Raji (cell line): ENCODE data around the gene CANT1.

Source experiments
- POLR2A ChIP-seq: IDR thresholded peaks from 2 replicates; pipeline ENCODE4 v1.6.1; 2011; ENCODE audit warnings: low read depth, low read length, control low read depth; ENCODE audit not compliant: insufficient read depth

The CANT1 gene

DNA sequence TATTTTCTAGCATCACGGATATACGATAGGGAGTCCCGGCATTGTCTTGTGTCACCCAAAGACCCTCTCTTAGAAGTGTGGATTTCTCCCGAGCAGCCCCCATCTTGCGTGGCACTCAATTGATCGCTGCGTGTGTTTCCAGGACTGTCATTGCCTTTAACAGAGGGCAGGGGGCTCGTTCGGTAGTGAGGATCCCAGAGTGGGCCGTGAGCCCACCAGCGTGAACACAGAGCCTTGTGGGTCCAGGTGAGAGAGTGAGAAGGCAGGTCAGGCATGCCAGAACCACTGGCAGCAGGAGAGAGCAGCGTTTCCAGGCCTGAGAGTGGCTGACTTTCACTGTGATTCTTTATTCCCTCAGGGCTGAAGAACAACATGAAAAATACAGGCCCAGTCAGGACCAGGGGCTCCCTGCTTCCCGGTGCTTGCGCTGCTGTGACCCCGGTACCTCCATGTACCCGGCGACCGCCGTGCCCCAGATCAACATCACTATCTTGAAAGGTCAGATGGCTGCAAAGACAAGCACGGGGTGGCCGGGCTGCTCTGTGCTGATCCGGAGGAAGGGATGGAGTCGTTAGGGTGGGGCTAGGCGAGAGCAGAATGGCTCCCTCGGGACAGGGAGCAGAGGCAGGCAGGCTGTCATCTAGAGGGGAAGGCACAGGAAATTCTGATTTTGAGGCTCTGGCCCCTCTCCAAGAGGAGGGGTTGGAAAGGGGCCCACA is 36.8 kb upstream of the CANT1 start:
- no peak for TF ChIP-seq POLR2A

DNA sequence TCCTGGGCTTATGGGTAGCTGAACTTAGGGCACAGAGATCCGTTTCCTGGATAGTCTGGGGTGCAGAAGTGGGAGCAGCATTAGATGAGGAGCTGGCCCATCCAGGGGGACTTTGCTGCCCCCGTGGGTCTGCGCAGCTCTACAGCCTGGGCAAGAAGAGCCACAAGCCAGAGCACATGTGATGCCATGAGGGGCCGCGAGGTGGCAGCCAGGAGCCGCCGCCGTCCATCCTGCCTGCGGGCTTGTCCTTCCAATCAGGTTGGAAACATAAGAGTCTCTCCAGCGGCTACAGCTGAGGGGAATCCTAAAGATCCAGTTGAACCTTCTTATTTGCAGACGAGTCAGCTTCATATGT is 36.3 kb upstream of the CANT1 start:
- TF ChIP-seq POLR2A: no peak

DNA sequence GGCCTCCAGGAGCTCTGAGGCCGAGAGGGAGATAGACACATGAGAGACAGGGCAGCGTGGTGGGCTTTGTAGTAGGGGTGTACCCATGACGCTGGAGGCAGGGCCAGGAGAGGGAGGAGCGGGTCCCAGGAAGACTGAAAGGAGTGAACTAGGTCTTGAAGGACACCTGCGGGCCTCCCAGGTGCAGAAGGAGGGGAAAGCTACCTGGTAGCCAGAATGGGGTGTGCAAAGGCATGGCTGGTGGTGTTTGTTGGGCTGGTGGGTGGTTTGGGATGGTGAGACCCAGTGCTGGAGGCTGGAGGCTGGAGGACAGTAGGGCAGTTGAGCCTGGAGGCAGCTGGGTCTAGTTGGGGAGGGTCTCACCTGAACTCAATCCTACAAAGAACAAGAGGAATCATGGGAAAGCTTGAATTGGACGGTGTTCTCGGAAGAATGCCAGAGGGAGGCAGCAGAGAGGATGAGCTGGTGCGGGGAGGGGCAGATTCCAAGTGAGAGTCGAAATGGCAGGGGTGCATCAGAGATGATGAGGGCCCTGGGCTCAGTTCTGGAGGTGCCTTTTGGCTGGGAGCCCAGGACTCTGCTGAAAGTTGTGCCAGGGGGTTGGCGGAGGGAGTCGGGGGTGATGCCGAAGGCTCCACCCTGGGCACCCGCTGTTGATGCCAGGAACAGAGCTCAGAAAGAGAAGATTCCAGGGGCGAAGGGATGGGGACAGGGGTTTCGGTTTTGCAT is 35.6 kb upstream of the CANT1 start:
- no peak for TF ChIP-seq POLR2A

DNA sequence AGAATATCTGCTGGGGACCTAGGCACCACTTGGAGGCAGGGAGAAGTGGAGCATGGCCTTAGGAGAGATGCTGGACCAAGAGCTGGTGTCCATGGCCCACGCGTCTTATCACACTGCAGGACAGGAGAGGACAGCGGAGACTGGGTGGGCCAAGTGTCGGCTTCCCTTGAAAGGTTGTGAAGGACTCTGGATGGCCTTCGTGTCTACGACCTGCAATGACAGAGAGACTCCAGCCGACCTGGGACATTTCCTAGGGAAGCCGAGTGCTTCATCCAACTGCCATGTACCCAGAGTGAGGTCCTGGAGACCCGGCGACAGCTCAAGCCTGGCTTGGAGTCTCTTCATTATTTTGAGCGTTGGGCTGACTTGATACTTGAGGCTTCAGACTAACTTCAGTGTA is 34.9 kb upstream of the CANT1 start:
- no peak for TF ChIP-seq POLR2A

DNA sequence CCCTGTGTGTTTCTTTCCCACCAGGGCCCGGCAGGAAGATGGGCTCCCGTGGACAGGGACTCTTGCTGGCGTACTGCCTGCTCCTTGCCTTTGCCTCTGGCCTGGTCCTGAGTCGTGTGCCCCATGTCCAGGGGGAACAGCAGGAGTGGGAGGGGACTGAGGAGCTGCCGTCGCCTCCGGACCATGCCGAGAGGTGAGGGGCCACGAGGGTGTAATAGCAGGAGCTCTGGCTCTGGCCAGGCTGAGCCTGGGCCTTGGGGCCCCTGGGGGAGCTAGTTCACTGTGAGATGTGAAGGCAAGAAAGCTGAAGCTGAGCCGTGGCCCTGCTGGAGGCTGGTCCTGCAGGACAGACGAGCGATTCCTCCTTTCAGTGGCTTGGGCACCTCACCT is 34.4 kb upstream of the CANT1 start:
- no peak for TF ChIP-seq POLR2A

DNA sequence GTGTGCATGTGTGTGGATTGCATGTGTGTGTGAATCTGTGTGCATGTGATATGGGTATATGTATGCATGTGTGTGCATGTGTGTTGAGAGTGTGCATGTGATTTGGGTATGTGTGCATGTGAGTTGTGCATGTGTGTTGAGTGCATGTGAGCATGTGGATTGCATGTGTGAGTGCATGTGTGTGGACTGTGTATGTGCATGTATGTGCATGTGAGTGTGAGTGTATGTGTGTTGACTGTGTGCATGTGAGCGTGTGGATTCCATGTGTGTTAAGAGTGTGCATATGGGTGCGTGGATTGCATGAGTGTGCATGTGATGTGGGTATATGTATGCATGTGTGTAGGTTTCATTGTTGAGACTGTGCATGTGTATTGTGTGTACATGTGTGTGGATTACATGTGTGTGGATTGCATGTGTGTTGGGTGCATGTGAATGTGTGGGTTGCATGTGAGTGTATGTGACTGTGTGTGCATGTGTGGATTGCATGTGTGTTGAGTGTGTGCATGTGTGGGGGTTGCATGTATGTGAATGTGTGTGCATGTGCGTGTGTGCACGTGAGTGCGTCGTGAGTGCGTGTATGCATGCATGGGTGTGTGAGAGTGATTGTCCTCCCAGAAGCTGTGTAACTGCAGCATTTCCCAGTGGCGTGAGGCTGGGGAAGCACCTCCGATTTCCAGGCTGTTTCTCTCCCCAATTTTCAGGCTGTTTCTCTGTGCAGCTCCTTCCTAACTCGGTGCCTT is 33.8 kb upstream of the CANT1 start:
- no peak for TF ChIP-seq POLR2A

DNA sequence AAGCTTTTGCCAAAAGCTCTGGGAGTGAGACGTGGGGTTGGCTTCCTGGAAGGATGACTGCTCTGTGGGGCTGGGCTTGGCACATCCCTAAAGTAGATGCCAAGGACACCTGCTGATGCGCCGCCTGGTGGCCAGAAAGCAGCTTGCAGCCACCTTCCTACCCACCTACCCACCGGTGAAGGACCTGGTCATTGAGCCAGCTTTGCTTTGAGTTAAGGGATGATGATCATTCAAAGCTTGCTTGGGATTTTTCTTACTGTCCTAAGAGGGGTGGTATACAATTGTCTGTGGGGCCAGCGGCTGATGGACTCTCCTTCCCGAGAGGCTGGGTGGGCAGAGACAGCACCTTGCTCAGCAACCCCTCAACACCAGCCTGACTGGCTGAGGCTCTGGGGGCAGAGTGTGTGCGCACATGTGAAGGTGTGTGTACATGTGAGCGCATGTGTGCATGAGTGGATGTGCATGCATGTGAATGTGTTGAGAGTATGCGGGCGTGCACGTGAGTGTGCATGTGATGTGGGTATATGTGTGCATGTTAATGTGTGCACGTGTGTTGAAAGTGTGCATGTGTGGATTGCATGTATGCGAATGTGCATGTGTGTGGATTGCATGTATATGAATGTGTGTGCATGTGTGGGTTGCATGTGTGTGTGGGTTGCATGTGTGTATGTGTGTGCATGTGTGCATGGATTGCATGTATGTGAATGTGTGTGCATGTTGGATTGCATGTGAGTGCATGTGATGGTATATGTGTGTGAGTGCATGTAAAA is 33.0 kb upstream of the CANT1 start:
- no peak for TF ChIP-seq POLR2A

DNA sequence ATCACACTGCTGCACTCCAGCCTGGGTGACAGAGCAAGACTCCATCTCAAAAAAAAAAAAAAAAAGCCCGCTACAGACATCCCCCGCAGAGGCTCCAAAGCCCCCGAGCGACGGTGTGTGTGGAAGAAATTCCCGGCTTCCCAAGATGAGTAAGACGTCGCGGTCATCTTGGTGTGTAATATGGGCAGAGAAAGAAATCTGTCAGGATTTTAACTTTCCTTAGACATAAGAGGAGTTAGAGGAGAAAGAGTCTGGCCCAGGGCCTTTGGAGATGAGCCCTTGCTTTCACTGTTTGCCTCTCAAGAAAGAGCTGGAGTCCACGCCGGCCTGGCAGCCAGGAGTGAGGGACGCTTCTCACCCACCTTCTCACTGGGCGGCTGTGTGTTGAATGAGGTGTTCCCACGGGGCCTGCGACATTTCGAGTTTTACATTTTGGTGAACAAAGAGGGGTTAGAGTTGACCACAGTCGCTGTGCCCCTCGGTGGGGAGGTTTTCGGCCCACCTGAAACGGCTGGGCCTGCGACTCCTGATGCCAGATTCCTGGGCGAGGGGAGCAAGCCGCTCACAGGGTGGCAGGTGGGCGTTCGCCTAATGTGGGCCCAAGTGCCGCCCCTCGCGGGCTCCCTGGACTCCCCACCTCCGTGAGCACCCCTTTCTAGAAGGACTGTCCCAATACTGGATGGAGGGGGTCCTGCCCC is 32.3 kb upstream of the CANT1 start:
- TF ChIP-seq POLR2A: no peak

DNA sequence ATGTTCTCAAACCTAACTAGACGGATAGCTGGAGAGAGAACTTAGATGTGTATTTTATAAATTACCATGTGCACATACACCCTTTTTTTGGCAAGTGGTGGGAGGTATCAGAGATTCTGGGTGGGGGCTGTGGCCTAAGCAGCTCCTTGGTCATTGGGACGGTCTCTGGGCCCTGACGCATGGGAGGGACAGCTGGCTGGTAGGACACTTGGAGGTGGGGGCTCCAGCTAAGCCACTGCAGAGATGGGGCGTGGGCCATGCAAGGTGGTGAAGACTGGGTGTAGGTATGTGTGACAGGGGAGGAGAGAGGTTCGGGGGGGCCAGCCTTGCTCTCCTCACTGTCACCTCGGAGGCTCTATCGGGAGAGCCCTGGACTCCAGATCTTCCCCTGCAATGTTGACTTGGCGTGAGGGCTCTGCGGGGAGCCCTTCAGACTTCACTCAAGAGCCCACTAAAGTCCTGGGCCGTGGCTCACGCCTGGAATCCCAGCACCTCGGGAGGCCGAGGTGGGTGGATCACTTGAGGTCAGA is 31.5 kb upstream of the CANT1 start:
- no peak for TF ChIP-seq POLR2A

DNA sequence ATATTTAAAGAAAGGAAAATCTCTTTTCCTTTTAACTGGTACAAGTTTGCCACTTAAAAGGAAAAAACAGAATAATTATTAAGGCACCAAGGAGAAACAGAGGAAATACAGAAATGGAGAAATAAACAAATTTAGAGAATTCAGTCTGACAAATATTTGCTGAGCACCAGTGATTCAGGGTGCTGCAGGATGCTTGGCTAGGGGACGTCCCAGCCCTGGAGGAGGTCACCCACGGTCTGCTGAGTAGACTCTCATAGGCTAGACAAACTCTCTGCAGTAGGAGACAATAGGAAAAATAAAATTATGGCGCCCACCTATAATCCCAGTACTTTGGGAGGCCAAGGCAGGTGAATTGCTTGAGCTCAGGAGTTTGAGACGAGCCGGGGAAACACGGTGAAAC is 30.3 kb upstream of the CANT1 start:
- no peak for TF ChIP-seq POLR2A

DNA sequence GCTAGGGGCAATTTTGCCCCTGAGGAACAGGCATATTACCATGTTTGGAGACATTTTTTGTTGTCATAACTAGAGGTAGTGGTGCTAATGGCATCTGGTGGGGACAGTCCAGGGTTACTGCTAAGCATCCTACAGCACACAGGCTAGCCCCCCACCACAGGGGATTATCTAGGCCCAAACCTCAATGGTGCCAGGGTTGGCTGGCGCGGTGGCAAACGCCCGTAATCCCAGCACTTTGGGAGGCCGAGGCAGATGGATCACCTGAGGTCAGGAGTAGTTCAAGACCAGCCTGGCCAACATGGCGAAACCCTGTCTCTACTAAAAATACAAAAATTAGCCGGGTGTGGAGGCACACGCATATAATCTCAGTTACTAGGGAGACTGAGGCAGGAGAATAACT is 29.6 kb upstream of the CANT1 start:
- TF ChIP-seq POLR2A: no peak

DNA sequence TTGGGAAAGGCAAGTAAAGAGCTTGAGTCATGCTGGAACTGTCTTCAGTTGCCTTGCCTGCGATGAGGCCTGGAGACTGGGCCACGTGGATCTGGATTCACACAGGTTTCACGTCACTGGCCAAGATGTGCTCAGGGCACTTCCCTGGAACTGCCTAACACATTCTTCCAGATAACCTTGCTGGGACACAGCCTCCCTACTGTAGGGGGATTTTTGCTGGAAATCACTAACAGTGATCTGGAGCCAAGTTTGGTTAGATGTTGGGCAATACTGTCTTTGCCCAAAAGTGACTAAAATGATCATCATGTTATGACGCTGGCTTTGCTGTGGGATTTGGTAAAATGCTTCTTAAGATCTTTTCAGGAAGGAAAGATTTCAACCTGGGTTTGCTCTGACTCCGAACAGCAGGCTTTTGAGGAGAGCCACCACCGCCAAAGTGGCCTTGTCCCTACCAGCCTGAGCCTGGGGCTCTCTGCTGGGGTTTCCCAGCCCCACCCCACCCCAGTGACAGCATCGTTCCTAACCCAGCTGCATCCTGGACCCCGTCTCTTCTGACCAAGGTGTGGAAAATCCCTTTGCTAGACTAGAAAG is 29.1 kb upstream of the CANT1 start:
- no peak for TF ChIP-seq POLR2A

DNA sequence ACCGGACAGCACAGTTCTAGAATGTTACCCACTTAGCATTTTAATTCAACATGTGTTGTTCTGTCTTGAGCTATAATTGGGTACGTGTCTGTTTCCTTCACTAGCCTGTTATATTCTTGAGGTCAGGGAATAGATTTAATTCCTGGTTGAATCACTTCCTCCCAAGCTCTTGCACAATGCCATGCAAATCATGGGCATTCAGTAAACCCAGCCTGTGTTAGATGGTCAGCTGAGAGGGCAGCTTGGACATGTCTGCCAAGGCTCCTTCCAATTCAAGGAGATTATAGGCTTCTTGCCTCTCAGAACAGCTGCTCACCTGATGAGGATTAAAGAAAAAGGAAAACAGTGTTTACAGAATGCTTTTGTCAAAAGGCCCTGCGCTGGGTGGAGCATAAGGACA is 27.0 kb upstream of the CANT1 start:
- TF ChIP-seq POLR2A: no peak

DNA sequence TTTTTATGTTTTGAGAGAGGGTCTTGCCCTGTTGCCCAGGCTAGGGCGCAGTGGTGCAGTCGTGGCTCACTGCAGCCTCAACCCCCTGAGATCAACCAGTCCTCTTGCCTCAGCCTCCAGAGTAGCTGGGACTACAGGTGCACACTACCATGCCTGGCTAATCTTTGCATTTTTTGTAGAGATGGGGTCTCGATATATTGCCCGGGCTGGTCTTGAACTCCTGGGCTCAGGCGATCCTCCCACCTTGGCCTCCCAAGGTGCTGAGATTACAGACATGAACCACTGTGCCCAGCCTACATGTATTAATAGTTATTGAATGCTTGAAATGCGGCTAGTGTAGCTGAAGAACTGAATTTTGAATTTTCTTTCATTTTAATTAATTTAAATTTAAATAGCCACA is 26.6 kb upstream of the CANT1 start:
- TF ChIP-seq POLR2A: no peak
